PC-9 (cell line): Measurements from ENCODE around the gene TNFRSF4. TPM values are rescaled to one million over a fixed set of nuclear protein-coding genes. Genes with fewer than 3 reads are reported as not detected.

Experiments
- BruUV-seq: library from RNA; stranded (reverse); fragments of 400-500 nt; replicated peaks from 2 replicates; lab custom pipeline; 2021; lab: Mats Ljungman, UMichigan
- CTCF ChIA-PET: fragments of 300-600 bp; sonication (Branson Sonifier 250); formaldehyde crosslinking; loops from one replicate; lab custom pipeline; 2022; ENCODE audit warnings: antibody characterized with exemption; lab: Charles Lee
- POLR2A ChIA-PET: fragments of 300-600 bp; sonication (Branson Sonifier 250); formaldehyde crosslinking; loops from one replicate; lab custom pipeline; 2022; ENCODE audit warnings: antibody characterized with exemption; ENCODE audit not compliant: unreplicated experiment; lab: Charles Lee
- DNase-seq, 2 experiments: peaks; one replicate each; pipeline versions ENCODE4 v3.0.0 to v3.0.0-alpha.2; 2015 to 2022; ENCODE audit warnings: mixed read lengths in 1 of 2
- H2AFZ ChIP-seq: fragments of 200-600 bp; sonication (generic); 2 replicates; pipeline ENCODE4 v1.8.1; 2017; ENCODE audit warnings: antibody characterized with exemption
- H3F3A ChIP-seq: fragments of 200-600 bp; sonication (generic); 2 replicates; pipeline ENCODE4 v1.8.1; 2017; ENCODE audit warnings: antibody characterized with exemption, mild to moderate bottlenecking, low read depth; ENCODE audit not compliant: insufficient read depth
- H3K27ac ChIP-seq: fragments of 200-600 bp; sonication (generic); 2 replicates; pipeline ENCODE4 v1.6.1; 2016; ENCODE audit warnings: mixed run types
- H3K27me3 ChIP-seq: fragments of 200-600 bp; sonication (generic); 2 replicates; pipeline ENCODE4 v1.6.1; 2016; ENCODE audit warnings: low read depth, mixed run types; ENCODE audit not compliant: insufficient read depth
- H3K36me3 ChIP-seq: fragments of 200-600 bp; sonication (generic); 2 replicates; pipeline ENCODE4 v1.6.1; 2016; ENCODE audit warnings: low read depth, mixed run types
- H3K4me1 ChIP-seq: fragments of 200-600 bp; sonication (generic); replicated peaks from 2 replicates; pipeline ENCODE4 v1.6.1; 2016; ENCODE audit warnings: mixed run types; ENCODE audit not compliant: insufficient read depth
- H3K4me2 ChIP-seq: fragments of 200-600 bp; sonication (generic); 2 replicates; pipeline ENCODE4 v1.6.1; 2017; ENCODE audit warnings: mixed run types
- H3K4me3 ChIP-seq: fragments of 200-600 bp; sonication (generic); 2 replicates; pipeline ENCODE4 v1.6.1; 2016; ENCODE audit warnings: mixed run types
- H3K79me2 ChIP-seq: fragments of 200-600 bp; sonication (generic); 2 replicates; pipeline ENCODE4 v1.6.1; 2017; ENCODE audit warnings: low read depth, mixed run types
- H3K9me2 ChIP-seq: fragments of 200-600 bp; sonication (generic); 2 replicates; pipeline ENCODE4 v1.8.1; 2017; ENCODE audit warnings: mild to moderate bottlenecking; ENCODE audit not compliant: insufficient read depth
- H3K9me3 ChIP-seq: fragments of 200-600 bp; sonication (generic); 2 replicates; pipeline ENCODE4 v1.8.1; 2016; ENCODE audit warnings: low read depth; ENCODE audit not compliant: insufficient read depth
- H4K20me1 ChIP-seq: fragments of 200-600 bp; sonication (generic); 2 replicates; pipeline ENCODE4 v1.8.1; 2017; ENCODE audit not compliant: insufficient read depth
- CTCF ChIP-seq: fragments of 200-600 bp; sonication (generic); conservative IDR thresholded peaks from 2 replicates; pipeline ENCODE4 v1.6.1; 2017; ENCODE audit warnings: mixed run types, antibody characterized with exemption, mild to moderate bottlenecking, moderate library complexity
- EZH2 ChIP-seq: fragments of 200-600 bp; sonication (generic); IDR thresholded peaks from 2 replicates; pipeline ENCODE4 v1.8.0; 2017; ENCODE audit warnings: antibody characterized with exemption, low read depth
- intact Hi-C: fragments of 100-400 bp; cut with micrococcal nuclease; formaldehyde crosslinking; loops from one replicate; pipeline ENCODE4 v1.10.0; 2022; ENCODE audit not compliant: unreplicated experiment
- total RNA-seq: library from RNA; stranded (reverse); gene quantifications from 2 replicates; pipeline ENCODE4 v1.2.3, GENCODE V29; 2021

TNFRSF4 gene
- total RNA-seq, 1 experiment from 2014 or later = 0.20 TPM

DNA sequence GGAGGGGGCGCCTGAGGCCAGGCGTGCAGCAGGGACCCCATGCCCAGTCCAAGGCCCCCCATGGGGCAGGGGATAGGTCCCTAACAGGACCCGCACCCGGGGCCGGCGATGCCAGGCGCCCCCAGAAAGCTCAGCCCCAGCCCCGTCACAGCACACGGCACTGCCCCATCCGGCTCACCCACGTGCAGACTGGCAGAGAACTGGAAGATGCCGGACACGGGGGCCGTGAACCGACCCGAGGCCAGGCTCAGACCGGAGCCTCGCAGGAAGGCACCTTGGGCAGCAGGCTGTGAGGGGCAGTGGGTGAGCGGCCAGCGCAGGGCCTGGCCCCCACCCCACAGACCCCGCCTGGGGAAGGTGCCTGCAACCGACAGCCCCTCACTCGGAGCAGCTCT is 29.3 kb upstream of the TNFRSF4 start:
- POLR2A ChIA-PET = no interaction called here
- TF ChIP-seq EZH2 (no peak), CTCF (no peak)
- intact Hi-C loops = no loop called here

GRCh38 chr1:1242461-1243265 is 28.7 kb upstream of the TNFRSF4 start:
- Histone ChIP-seq H3K4me2 (no peak overlapping the region), H3K79me2 (no peaks in the 10 kb centered on the region), H3K9me2 (no peaks in the 10 kb centered on the region), H4K20me1 (no peaks in the 10 kb centered on the region), H3K27me3 (no peaks in the 10 kb centered on the region), H3K36me3 (no peaks in the 10 kb centered on the region), H3K4me1 (peaks cover 21% of the 10 kb centered on the region), H3K27ac (no peak overlapping the region), H3K9me3 (no peaks in the 10 kb centered on the region), H3F3A (peaks cover 12% of the 10 kb centered on the region; the same call in 1 of the 2 replicates), H3K4me3 (no peak overlapping the region), H2AFZ (no peak overlapping the region)
- intact Hi-C loops = no loop called here
- ChIA-PET POLR2A (no interaction called here), CTCF (no interaction called here)
- no TSS peak for BruUV-seq
- no peak for DNase-seq
- TF ChIP-seq CTCF (no peak), EZH2 (no peak)

More for the DNA sequence above, 29.3 kb upstream of the TNFRSF4 start:
- no peak overlapping the region for H3K4me3 ChIP-seq
- no peaks in the 10 kb centered on the region for H3K9me3 ChIP-seq
- H3K4me1 ChIP-seq = peaks cover 15% of the 10 kb centered on the region
- DNase-seq = no peak
- no peaks in the 10 kb centered on the region for H3K79me2 ChIP-seq
- no peaks in the 10 kb centered on the region for H3K36me3 ChIP-seq
- no peak overlapping the region for H2AFZ ChIP-seq
- CTCF ChIA-PET = no interaction called here
- H3K4me2 ChIP-seq = no peak overlapping the region
- H4K20me1 ChIP-seq = no peaks in the 10 kb centered on the region
- H3K9me2 ChIP-seq = no peaks in the 10 kb centered on the region
- peaks cover 6% of the 10 kb centered on the region; the same call in 1 of the 2 replicates for H3F3A ChIP-seq
- H3K27ac ChIP-seq = no peak overlapping the region
- no peaks in the 10 kb centered on the region for H3K27me3 ChIP-seq
- no TSS peak for BruUV-seq

DNA sequence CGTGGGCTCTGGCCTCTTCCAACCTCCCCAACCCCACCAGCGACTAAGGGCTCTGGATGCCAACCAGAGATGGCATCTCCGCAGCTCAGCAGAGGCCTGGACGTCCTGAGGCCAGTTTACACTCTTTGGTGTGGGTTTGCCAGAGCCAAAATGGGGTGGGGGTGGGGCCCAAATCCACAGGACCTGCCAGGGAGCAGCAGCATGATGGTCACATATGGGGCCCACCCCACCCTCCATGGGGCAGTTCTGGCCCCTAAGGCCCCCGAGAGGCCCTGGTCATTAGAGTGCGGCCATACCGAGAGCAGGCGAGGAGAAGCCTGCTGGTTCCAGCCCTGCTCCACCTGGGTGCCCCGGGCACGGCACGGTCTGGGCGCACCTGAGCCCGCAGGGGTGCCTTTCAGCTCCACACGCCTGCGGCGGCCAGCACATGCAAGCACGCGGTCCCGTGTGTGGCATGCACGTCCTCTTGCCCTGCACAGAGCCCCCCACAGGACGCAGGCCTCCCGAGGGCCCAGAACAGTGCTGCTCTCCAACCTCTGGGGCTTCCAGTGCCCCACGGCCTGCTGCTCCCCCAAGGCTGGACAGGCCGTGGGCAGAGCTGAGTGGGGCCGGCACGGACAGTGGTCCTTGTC is 27.8 kb upstream of the TNFRSF4 start:
- Histone ChIP-seq H3K79me2 (no peaks in the 10 kb centered on the region), H3K9me3 (no peaks in the 10 kb centered on the region), H3K4me1 (peaks cover 31% of the 10 kb centered on the region), H3K36me3 (no peaks in the 10 kb centered on the region), H4K20me1 (no peaks in the 10 kb centered on the region), H3K4me2 (no peak overlapping the region), H3K4me3 (no peak overlapping the region), H2AFZ (no peak overlapping the region), H3F3A (peaks cover 21% of the 10 kb centered on the region; the same call in 1 of the 2 replicates), H3K27me3 (no peaks in the 10 kb centered on the region), H3K27ac (no peak overlapping the region), H3K9me2 (no peaks in the 10 kb centered on the region)
- ChIA-PET CTCF (no interaction called here), POLR2A (no interaction called here)
- TF ChIP-seq EZH2 (no peak), CTCF (no peak)
- no peak for DNase-seq
- no TSS peak for BruUV-seq
- intact Hi-C loops = no loop called here
